Measurements from ENCODE around the gene EEFSEC. TPM values are rescaled to one million over a fixed set of nuclear protein-coding genes. Genes with fewer than 3 reads are reported as not detected.
A peak's percentile ranks its signal among the peaks of the same experiment; 100 is the strongest.

The EEFSEC gene
- total RNA-seq (10 to 100 TPM; 18.4 to 19.2 TPM), polyA plus RNA-seq (10 to 100 TPM; 14.7 to 27.1 (median 24.3) TPM), total RNA-seq (11.1 to 23.1 (median 14.5) reads per million in 6 experiments)

DNA sequence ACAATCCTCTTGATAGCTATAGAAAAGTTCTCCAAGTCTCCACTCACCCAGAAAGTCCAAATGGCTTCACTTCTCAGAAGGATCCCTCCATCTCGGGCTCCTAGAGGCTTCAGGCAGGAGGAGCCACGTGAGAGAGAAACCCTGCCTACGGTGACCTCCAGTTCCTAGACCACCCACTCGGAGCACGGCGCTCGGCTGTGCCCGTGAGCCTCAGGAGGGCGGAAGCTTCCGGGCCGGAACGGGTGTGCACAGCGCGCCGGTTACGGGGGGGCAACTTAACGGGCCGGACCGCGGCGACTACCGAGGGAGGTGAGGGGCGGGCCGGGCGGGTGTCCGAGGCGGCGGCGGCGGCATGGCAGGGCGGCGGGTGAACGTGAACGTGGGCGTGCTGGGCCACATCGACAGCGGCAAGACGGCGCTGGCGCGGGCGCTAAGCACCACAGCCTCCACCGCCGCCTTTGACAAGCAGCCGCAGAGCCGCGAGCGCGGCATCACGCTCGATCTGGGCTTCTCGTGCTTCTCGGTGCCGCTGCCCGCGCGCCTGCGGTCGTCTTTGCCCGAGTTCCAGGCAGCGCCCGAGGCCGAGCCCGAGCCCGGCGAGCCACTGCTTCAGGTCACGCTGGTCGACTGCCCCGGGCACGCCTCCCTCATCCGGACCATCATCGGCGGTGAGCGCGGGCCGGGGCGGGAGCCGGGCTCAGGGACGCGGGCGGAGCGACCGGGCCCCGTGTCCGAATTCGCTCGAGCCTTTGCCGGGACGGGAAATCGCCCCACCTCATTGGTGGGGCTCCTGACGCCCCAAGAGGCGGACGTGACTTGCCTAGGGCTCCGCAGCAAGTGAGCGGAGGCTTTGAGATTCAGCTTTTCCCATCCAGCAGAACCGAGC is at the start of gene EEFSEC:
Gene EEFSEC, plus strand, starts transcription at position 326 of the 886 bp plus-strand sequence. Its CDS starts 27 bp downstream, at position 353.
- ATAC-seq: peak; percentile 88 to 90
- POLR2A ChIA-PET: interaction anchor here (0.6 to 2.7 kb wide), 9 partner anchors 23 to 578 kb away, joined by 3 to 70 read pairs (median 4); partner anchors contain the start of gene RUVBL1
- H3K27ac Mint-ChIP-seq: peak within 1 kb of the TSS; percentile 91 to 100 (median 96)
- H3K27me3 Mint-ChIP-seq: peaks cover 0 to 3% (median 0%) of the 10 kb centered on the region in 5 donors
- peak; percentile 69 to 90 (median 82) for DNase-seq
- H3K4me3 Mint-ChIP-seq: peak within 1 kb of the TSS; percentile 81 to 94 (median 92)
- peaks cover 24 to 49% (median 35%) of the 10 kb centered on the region in 4 donors for H3K4me1 Mint-ChIP-seq
- H3K36me3 Mint-ChIP-seq: peaks cover 4 to 30% (median 19%) of the 10 kb centered on the region in 3 donors
- H3K9me3 Mint-ChIP-seq: peaks cover 0 to 15% (median 0%) of the 10 kb centered on the region in 9 donors

- POLR2A ChIA-PET: interaction anchor here (0.6 kb wide), 1 partner anchor 549 kb away, joined by 4 read pairs; no protein-coding TSS in a partner anchor
- Mint-ChIP-seq H3K27ac (peak overlapping the region in 1 of 10 donors; percentile 53), H3K9me3 (no peaks in the 10 kb centered on the region), H3K36me3 (peaks cover 3 to 74% (median 21%) of the 10 kb centered on the region in 3 donors), H3K27me3 (no peaks in the 10 kb centered on the region), H3K4me1 (peaks cover 14 to 24% (median 18%) of the 10 kb centered on the region in 4 donors), H3K4me3 (no peak overlapping the region)
- DNase-seq: no peak
- no peak for ATAC-seq
These were observed 45.4 kb upstream of the EEFSEC start for GRCh38 chr3:128107834-128108233.

GRCh38 chr3:128111147-128111546 is 42.1 kb upstream of the EEFSEC start:
- POLR2A ChIA-PET: interaction anchor here (0.7 to 3.4 kb wide), 2 partner anchors 13 to 697 kb away, joined by 3 to 16 read pairs; partner anchors contain the start of gene RUVBL1
- Mint-ChIP-seq H3K36me3 (peaks cover 8 to 73% (median 26%) of the 10 kb centered on the region in 3 donors), H3K4me1 (peaks cover 18 to 48% (median 41%) of the 10 kb centered on the region in 4 donors), H3K4me3 (no peak overlapping the region), H3K27me3 (no peaks in the 10 kb centered on the region), H3K27ac (peak overlapping the region; percentile 63 to 96 (median 85)), H3K9me3 (no peaks in the 10 kb centered on the region)
- DNase-seq: no peak
- no peak for ATAC-seq

- peaks cover 18 to 45% (median 41%) of the 10 kb centered on the region in 4 donors for H3K4me1 Mint-ChIP-seq
- DNase-seq (peak in 7 of 10 donors; percentile 7 to 52 (median 32)), ATAC-seq (peak; percentile 96 to 98)
- peaks cover 9 to 78% (median 24%) of the 10 kb centered on the region in 3 donors for H3K36me3 Mint-ChIP-seq
- H3K9me3 Mint-ChIP-seq: no peaks in the 10 kb centered on the region
- no peaks in the 10 kb centered on the region for H3K27me3 Mint-ChIP-seq
- peak overlapping the region in 9 of 10 donors; percentile 15 to 80 (median 50) for H3K4me3 Mint-ChIP-seq
- peak overlapping the region; percentile 80 to 96 (median 90) for H3K27ac Mint-ChIP-seq
- POLR2A ChIA-PET: interaction anchor here (0.5 to 3.4 kb wide), 2 partner anchors 11 to 247 kb away, joined by 3 to 16 read pairs; partner anchors contain the start of gene RUVBL1
These were observed 40.8 kb upstream of the EEFSEC start for GRCh38 chr3:128112357-128112968.

DNA sequence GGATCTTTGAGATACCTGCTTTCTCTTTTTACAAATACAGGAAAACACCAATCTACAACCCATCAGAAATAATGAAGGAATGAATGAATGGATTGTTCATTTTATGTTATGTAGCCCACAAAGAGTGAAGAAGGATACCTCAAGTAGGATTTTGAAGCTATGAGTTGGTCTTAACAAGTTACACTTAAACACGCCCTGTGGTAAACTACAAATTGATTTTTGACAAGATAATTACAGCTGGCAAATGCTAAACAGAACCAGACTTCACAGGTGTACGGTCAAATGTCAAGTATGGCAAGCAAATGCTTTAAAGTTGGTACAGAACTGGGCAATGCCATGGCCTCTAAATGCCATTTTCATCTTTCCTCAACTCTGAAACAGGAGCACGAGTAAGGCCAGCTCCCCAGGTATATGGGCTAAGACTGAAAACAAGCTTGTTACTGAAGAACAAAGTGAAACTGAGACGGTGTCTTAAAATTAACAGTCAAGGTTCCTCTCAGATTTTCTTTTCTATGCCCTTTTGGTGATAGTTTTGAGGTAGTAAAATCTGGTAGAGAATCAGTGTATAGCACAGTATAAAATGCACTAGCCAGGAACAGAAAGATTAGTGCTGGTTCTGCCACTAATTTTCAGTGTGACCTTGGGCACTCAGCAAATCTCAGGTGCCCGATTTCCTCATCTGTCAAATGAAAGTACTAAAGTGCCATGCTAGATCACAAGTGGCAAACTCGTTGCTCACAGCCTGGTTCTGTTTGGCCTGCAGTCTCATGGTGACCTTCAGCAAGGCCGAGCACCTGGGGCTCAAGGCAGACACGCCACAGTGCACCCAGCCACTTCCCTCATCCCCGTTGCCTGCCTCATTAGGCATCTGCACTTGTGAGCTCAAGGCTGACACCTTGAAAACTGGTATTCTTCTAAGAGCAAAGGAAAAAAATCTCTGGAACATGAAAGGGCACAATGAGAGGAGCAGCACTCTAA is 39.2 kb upstream of the EEFSEC start:
- ATAC-seq (no peak), DNase-seq (no peak)
- peak overlapping the region in 4 of 10 donors; percentile 8 to 73 (median 50) for H3K4me3 Mint-ChIP-seq
- H3K36me3 Mint-ChIP-seq: peaks cover 13 to 80% (median 36%) of the 10 kb centered on the region in 3 donors
- no peaks in the 10 kb centered on the region for H3K9me3 Mint-ChIP-seq
- H3K27ac Mint-ChIP-seq: peak overlapping the region in 7 of 10 donors; percentile 2 to 95 (median 50)
- POLR2A ChIA-PET: interaction anchor here (1.8 kb wide), 1 partner anchor 9 kb away, joined by 9 read pairs; the partner anchor contains the start of gene RUVBL1
- H3K4me1 Mint-ChIP-seq: peaks cover 25 to 51% (median 43%) of the 10 kb centered on the region in 4 donors
- no peaks in the 10 kb centered on the region for H3K27me3 Mint-ChIP-seq

DNA sequence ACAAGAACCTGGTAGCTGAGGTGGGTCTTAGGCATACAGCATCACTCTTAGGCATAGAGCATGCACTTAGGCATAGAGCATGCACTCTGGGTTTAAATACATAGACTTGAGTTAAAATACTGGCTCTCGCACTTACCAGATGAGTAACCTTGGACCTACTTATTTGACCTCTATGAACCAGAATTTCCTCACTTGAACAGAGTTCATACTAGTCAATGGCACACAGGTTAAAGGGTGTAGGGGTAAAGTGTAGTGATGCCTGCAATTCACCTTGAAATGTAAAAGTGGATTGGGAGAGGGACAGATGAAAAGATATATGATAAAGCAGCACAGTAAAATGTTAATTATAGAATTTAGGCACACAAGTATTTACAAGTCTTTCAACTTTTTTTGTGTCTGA is 31.3 kb upstream of the EEFSEC start:
- ATAC-seq: no peak
- DNase-seq: no peak
- peak overlapping the region in 8 of 10 donors; percentile 38 to 91 (median 54) for H3K27ac Mint-ChIP-seq
- no peaks in the 10 kb centered on the region for H3K27me3 Mint-ChIP-seq
- peaks cover 0 to 6% (median 0%) of the 10 kb centered on the region in 9 donors for H3K9me3 Mint-ChIP-seq
- POLR2A ChIA-PET: interaction anchor here (2.5 to 4.3 kb wide), 4 partner anchors 8 to 31 kb away, joined by 9 to 70 read pairs (median 14); partner anchors contain the start of gene EEFSEC
- peaks cover 28 to 42% (median 33%) of the 10 kb centered on the region in 4 donors for H3K4me1 Mint-ChIP-seq
- H3K4me3 Mint-ChIP-seq: peak overlapping the region; percentile 57 to 100 (median 97)
- peaks cover 8 to 31% (median 22%) of the 10 kb centered on the region in 3 donors for H3K36me3 Mint-ChIP-seq

GRCh38 chr3:128123156-128123537 is 30.1 kb upstream of the EEFSEC start:
- Mint-ChIP-seq H3K4me1 (peaks cover 25 to 35% (median 31%) of the 10 kb centered on the region in 4 donors), H3K27me3 (no peaks in the 10 kb centered on the region), H3K27ac (peak overlapping the region; percentile 85 to 100 (median 97)), H3K9me3 (peaks cover 0 to 6% (median 0%) of the 10 kb centered on the region in 9 donors), H3K4me3 (peak overlapping the region; percentile 91 to 100 (median 97)), H3K36me3 (peaks cover 3 to 20% (median 17%) of the 10 kb centered on the region in 3 donors)
- POLR2A ChIA-PET: interaction anchor here (0.6 to 4.3 kb wide), 10 partner anchors 9 to 528 kb away, joined by 3 to 70 read pairs (median 5); partner anchors contain the start of genes EEFSEC, RPN1 and SEC61A1
- DNase-seq: no peak
- ATAC-seq: no peak

- Mint-ChIP-seq H3K27me3 (no peaks in the 10 kb centered on the region), H3K9me3 (peaks cover 0 to 6% (median 0%) of the 10 kb centered on the region in 9 donors), H3K27ac (peak within 1 kb of the TSS; percentile 85 to 100 (median 97)), H3K4me1 (peaks cover 20 to 32% (median 30%) of the 10 kb centered on the region in 4 donors), H3K4me3 (peak within 1 kb of the TSS; percentile 91 to 100 (median 97)), H3K36me3 (peaks cover 3 to 14% (median 12%) of the 10 kb centered on the region in 3 donors)
- peak; percentile 95 to 97 for ATAC-seq
- DNase-seq: peak; percentile 87 to 99 (median 97)
- POLR2A ChIA-PET: interaction anchor here (0.6 to 4.3 kb wide), 12 partner anchors 9 to 527 kb away, joined by 3 to 70 read pairs (median 5); partner anchors contain the start of genes EEFSEC, RPN1 and SEC61A1
These were observed 29.5 kb upstream of the EEFSEC start, which contains the start of gene RUVBL1 for GRCh38 chr3:128123538-128124368. Gene RUVBL1 (minus strand): TSS chr3:128123812. CDS start chr3:128123724, 88 bp downstream.

DNA sequence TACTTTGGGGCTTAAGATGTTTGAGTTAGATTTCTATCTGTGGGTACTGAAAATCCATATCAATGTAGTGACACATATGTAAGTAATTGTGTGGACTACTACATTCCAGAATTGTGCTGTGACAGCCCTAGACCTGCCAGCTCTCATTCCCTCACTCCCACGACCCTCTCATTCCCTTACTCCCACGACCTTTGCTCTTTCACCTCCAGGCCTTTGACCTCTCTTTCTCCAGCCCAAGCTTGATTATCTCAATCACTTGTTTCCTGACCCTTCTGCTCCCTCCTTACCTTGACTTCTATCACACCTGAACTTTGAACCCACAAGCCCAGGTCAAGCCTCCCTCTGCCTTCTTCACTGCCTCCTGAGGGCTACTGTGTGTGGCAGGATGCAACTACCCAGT is 26.0 kb upstream of the EEFSEC start:
- Mint-ChIP-seq H3K9me3 (peaks cover 0 to 6% (median 0%) of the 10 kb centered on the region in 9 donors), H3K4me3 (no peak overlapping the region), H3K27ac (peak overlapping the region in 7 of 10 donors; percentile 4 to 99 (median 87)), H3K27me3 (no peaks in the 10 kb centered on the region), H3K4me1 (peaks cover 11 to 23% (median 20%) of the 10 kb centered on the region in 4 donors), H3K36me3 (peaks cover 3 to 9% (median 3%) of the 10 kb centered on the region in 3 donors)
- POLR2A ChIA-PET: no interaction called here
- ATAC-seq (no peak), DNase-seq (no peak)

DNA sequence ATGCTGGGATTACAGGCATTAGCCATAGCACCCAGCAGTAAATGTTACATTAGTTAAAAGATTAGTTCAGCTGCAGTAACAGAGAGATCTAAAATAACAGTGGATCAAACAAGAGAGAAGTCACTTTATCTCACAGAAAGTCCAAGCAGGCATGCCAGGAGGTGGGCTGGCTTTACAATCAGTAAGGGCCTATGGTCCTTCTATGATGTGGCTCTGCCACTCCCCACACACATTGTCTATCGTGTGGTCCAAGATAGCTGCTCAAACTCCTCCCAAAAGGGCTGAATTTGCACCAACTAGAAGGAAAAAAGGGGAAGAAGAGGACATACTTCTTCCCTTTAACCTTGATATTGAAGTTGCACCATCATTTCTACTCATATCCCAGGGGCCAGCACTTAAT is 25.0 kb upstream of the EEFSEC start:
- DNase-seq (no peak), ATAC-seq (no peak)
- POLR2A ChIA-PET: no interaction called here
- Mint-ChIP-seq H3K27ac (peak overlapping the region in 4 of 10 donors; percentile 44 to 96 (median 48)), H3K9me3 (peaks cover 0 to 6% (median 0%) of the 10 kb centered on the region in 9 donors), H3K4me3 (no peak overlapping the region), H3K4me1 (peaks cover 10 to 15% (median 12%) of the 10 kb centered on the region in 4 donors), H3K27me3 (no peaks in the 10 kb centered on the region), H3K36me3 (peaks cover 3 to 9% (median 6%) of the 10 kb centered on the region in 3 donors)
